IMR-90 (cell line): ENCODE data around the gene LYZL1. TPM values are rescaled to one million over a fixed set of nuclear protein-coding genes. Genes with fewer than 3 reads are reported as not detected.

Experiments
- ATAC-seq: fragments of 200-7000 bp; cut with Tn5 transposase; 2 replicates; pipeline ENCODE4 v1.9.1; 2020; ENCODE audit warnings: low read depth, mild to moderate bottlenecking, moderate library complexity
- BruUV-seq: library from RNA; stranded (reverse); fragments of 400-500 nt; replicated peaks from 2 replicates; lab custom pipeline; 2021; lab: Mats Ljungman, UMichigan
- CTCF ChIA-PET: fragments of 300-600 bp; formaldehyde crosslinking; extraction: SDS; loops from one replicate; lab custom pipeline; 2021; ENCODE audit warnings: antibody characterized with exemption; lab: Yijun Ruan, JAX
- POLR2A ChIA-PET: fragments of 300-600 bp; sonication (Branson Sonifier 250); formaldehyde crosslinking; loops from one replicate; lab custom pipeline; 2022; ENCODE audit warnings: antibody characterized with exemption; ENCODE audit not compliant: unreplicated experiment; lab: Charles Lee
- DNase-seq: peaks from one replicate; pipeline ENCODE4 v3.0.0; 2013
- H2AFZ ChIP-seq: replicated peaks from 2 replicates; pipeline ENCODE3; 2013; ENCODE audit warnings: low read length, mild to moderate bottlenecking; ENCODE audit not compliant: poor library complexity
- H2AK5ac ChIP-seq: 2 replicates; pipeline ENCODE4 v1.6.1; 2013; ENCODE audit warnings: low read depth, low read length, inconsistent platforms
- H2AK9ac ChIP-seq: replicated peaks from 2 replicates; pipeline ENCODE3; 2013; ENCODE audit warnings: mild to moderate bottlenecking, low read depth, low read length, moderate library complexity; ENCODE audit not compliant: poor library complexity
- H2BK120ac ChIP-seq: 2 replicates; pipeline ENCODE4 v1.6.1; 2013; ENCODE audit warnings: low read depth, low read length, inconsistent platforms
- H2BK15ac ChIP-seq: 3 replicates; pipeline ENCODE4 v1.6.1; 2013; ENCODE audit warnings: low read depth, low read length, inconsistent platforms
- H2BK20ac ChIP-seq: 2 replicates; pipeline ENCODE4 v1.6.1; 2013; ENCODE audit warnings: low read depth, mild to moderate bottlenecking, inconsistent platforms, low read length, moderate library complexity
- H2BK5ac ChIP-seq: 2 replicates; pipeline ENCODE4 v1.6.1; 2013; ENCODE audit warnings: mild to moderate bottlenecking, low read depth, low read length, inconsistent platforms; ENCODE audit not compliant: poor library complexity, severe bottlenecking
- H3K14ac ChIP-seq: replicated peaks from 2 replicates; pipeline ENCODE4 v1.6.1; 2013; ENCODE audit warnings: low read depth, low read length, inconsistent platforms
- H3K18ac ChIP-seq: 2 replicates; pipeline ENCODE4 v1.6.1; 2013; ENCODE audit warnings: low read depth, low read length, control low read depth
- H3K23ac ChIP-seq: 2 replicates; pipeline ENCODE4 v1.6.1; 2013; ENCODE audit warnings: low read depth, low read length, inconsistent platforms
- H3K27ac ChIP-seq: 2 replicates; pipeline ENCODE4 v1.5.1; 2013; ENCODE audit warnings: mild to moderate bottlenecking, control low read depth, low read length; ENCODE audit not compliant: insufficient read depth
- H3K27me3 ChIP-seq: 2 replicates; pipeline ENCODE4 v1.6.1; 2013; ENCODE audit warnings: low read length; ENCODE audit not compliant: control insufficient read depth, insufficient read depth
- H3K36me3 ChIP-seq: 2 replicates; pipeline ENCODE4 v1.6.1; 2013; ENCODE audit warnings: low read length, mixed read lengths; ENCODE audit not compliant: control insufficient read depth, insufficient read depth
- H3K4ac ChIP-seq: 2 replicates; pipeline ENCODE4 v1.6.1; 2013; ENCODE audit warnings: low read depth, low read length, inconsistent platforms
- H3K4me1 ChIP-seq: 2 replicates; pipeline ENCODE4 v1.6.1; 2013; ENCODE audit warnings: low read length, mixed read lengths; ENCODE audit not compliant: control insufficient read depth, insufficient read depth
- H3K4me2 ChIP-seq: 2 replicates; pipeline ENCODE4 v1.6.1; 2013; ENCODE audit warnings: low read depth, mild to moderate bottlenecking, control low read depth, low read length, moderate library complexity
- H3K4me3 ChIP-seq: 2 replicates; pipeline ENCODE4 v1.5.1; 2013; ENCODE audit warnings: low read depth, mild to moderate bottlenecking, control low read depth, low read length, moderate library complexity; ENCODE audit not compliant: insufficient read depth
- H3K56ac ChIP-seq: 2 replicates; pipeline ENCODE4 v1.6.1; 2013; ENCODE audit warnings: low read length, inconsistent platforms; ENCODE audit not compliant: insufficient read depth; ENCODE audit errors: extremely low read depth
- H3K79me1 ChIP-seq, 2 experiments: 2 replicates each; pipeline ENCODE4 v1.6.1; 2013; ENCODE audit warnings: low read length in 2 of 2, inconsistent platforms in 1 of 2, low read depth in 1 of 2
- H3K9ac ChIP-seq: 2 replicates; pipeline ENCODE4 v1.6.1; 2013; ENCODE audit warnings: low read depth, low read length, control low read depth
- H3K9me1 ChIP-seq: 2 replicates; pipeline ENCODE4 v1.6.1; 2013; ENCODE audit warnings: low read length, inconsistent platforms; ENCODE audit not compliant: insufficient read depth
- H3K9me3 ChIP-seq: 2 replicates; pipeline ENCODE4 v1.6.1; 2013; ENCODE audit warnings: low read length; ENCODE audit not compliant: control insufficient read depth, insufficient read depth
- H4K20me1 ChIP-seq: 2 replicates; pipeline ENCODE4 v1.6.1; 2013; ENCODE audit warnings: low read length, inconsistent platforms; ENCODE audit not compliant: insufficient read depth
- H4K5ac ChIP-seq: 2 replicates; pipeline ENCODE4 v1.6.1; 2013; ENCODE audit warnings: mild to moderate bottlenecking, low read depth, low read length, control low read depth
- H4K8ac ChIP-seq, 2 experiments: 2 replicates each; pipeline ENCODE4 v1.6.1; 2013; ENCODE audit warnings: low read depth in 2 of 2, low read length in 2 of 2, control low read depth in 1 of 2, inconsistent platforms in 1 of 2
- H4K91ac ChIP-seq: 2 replicates; pipeline ENCODE4 v1.6.1; 2013; ENCODE audit warnings: low read depth, low read length, inconsistent platforms; ENCODE audit not compliant: insufficient read depth
- BHLHE40 ChIP-seq: fragments of 150-350 bp; IDR thresholded peaks from 2 replicates; pipeline ENCODE4 v1.6.1; 2016; ENCODE audit warnings: mild to moderate bottlenecking, low read depth, low read length
- CEBPB ChIP-seq: IDR thresholded peaks from 2 replicates; pipeline ENCODE4 v1.6.1; 2012; ENCODE audit warnings: low read depth, low read length, improper control_type of control experiment
- CHD1 ChIP-seq: IDR thresholded peaks from 2 replicates; pipeline ENCODE4 v1.6.1; 2012; ENCODE audit warnings: low read depth, low read length, improper control_type of control experiment
- MAZ ChIP-seq: IDR thresholded peaks from 2 replicates; pipeline ENCODE4 v1.6.1; 2012; ENCODE audit warnings: low read depth, mild to moderate bottlenecking, low read length, improper control_type of control experiment, moderate library complexity, borderline replicate concordance
- NFE2L2 ChIP-seq: fragments of 150-350 bp; IDR thresholded peaks from 2 replicates; pipeline ENCODE4 v1.6.1; 2016; ENCODE audit warnings: low read depth, mild to moderate bottlenecking, low read length
- POLR2A ChIP-seq: IDR thresholded peaks from 2 replicates; pipeline ENCODE4 v1.6.1; 2012; ENCODE audit warnings: mild to moderate bottlenecking, low read depth, low read length
- RAD21 ChIP-seq: IDR thresholded peaks from 2 replicates; pipeline ENCODE4 v1.6.1; 2012; ENCODE audit warnings: low read length, improper control_type of control experiment
- RCOR1 ChIP-seq: IDR thresholded peaks from 2 replicates; pipeline ENCODE4 v1.6.1; 2012; ENCODE audit warnings: mild to moderate bottlenecking, low read length, improper control_type of control experiment; ENCODE audit not compliant: insufficient replicate concordance
- RFX5 ChIP-seq: IDR thresholded peaks from 2 replicates; pipeline ENCODE4 v1.8.0; 2012; ENCODE audit warnings: low read depth, mild to moderate bottlenecking, low read length, moderate library complexity
- SMC3 ChIP-seq: fragments of 150-350 bp; IDR thresholded peaks from 2 replicates; pipeline ENCODE4 v1.6.1; 2016; ENCODE audit warnings: low read depth, mild to moderate bottlenecking, antibody characterized with exemption, low read length, moderate library complexity
- WGBS, 2 experiments: methylation state at CpG; one replicate each; pipeline versions ENCODE4 v1.1.5 to v1.1.7; 2013; ENCODE audit warnings: missing lambda C conversion rate in 2 of 2; ENCODE audit not compliant: insufficient read length in 1 of 2; ENCODE audit errors: extremely low coverage in 2 of 2; 5-methylcytosine and 5-hydroxymethylcytosine counted together
- dilution Hi-C: fragments of 300-500 bp; cut with HindIII; formaldehyde crosslinking; loops from one replicate; pipeline ENCODE4 v1.14.3; 2018; ENCODE audit warnings: low sequenced_read_pairs; ENCODE audit not compliant: unreplicated experiment
- in situ Hi-C: fragments of 300-500 bp; cut with MboI; formaldehyde crosslinking; loops from 3 replicates; pipeline ENCODE4 v1.14.3; 2019; ENCODE audit warnings: low sequenced_read_pairs, inconsistent platforms, mixed read lengths
- intact Hi-C: fragments of 100-400 bp; cut with micrococcal nuclease; formaldehyde crosslinking; loops from 2 replicates; pipeline ENCODE4 v1.10.0; 2022
- polyA plus RNA-seq, 3 experiments: library from polyadenylated mRNA; depleted of rRNA; stranded (reverse); fragments of >200 nt; gene quantifications; 2 replicates each; pipeline ENCODE4 v1.2.3, GENCODE V29; 2012; ENCODE audit warnings: low replicate concordance in 1 of 3
- total RNA-seq: library from RNA; depleted of rRNA; stranded (reverse); fragments of >200 nt; gene quantifications from 2 replicates; pipeline ENCODE4 v1.2.3, GENCODE V29; 2012
- TF ChIP-seq, protein P1 (sequence below): conservative IDR thresholded peaks from 2 replicates; pipeline ENCODE4 v1.5.1; 2012; ENCODE audit warnings: mild to moderate bottlenecking, low read depth, low read length, improper control_type of control experiment
- TF ChIP-seq, protein P2 (sequence below): fragments of 150-350 bp; IDR thresholded peaks from 2 replicates; pipeline ENCODE4 v1.6.1; 2017; ENCODE audit warnings: mild to moderate bottlenecking, antibody characterized with exemption, low read length, low read depth
- TF ChIP-seq, protein P3 (sequence below): fragments of 150-350 bp; IDR thresholded peaks from 2 replicates; pipeline ENCODE4 v1.6.1; 2016; ENCODE audit warnings: low read depth, mild to moderate bottlenecking, low read length, moderate library complexity, borderline replicate concordance

Gene LYZL1
- total and polyA plus RNA-seq, 2 of the 4 experiments (the other 2 are of a cell fraction), result not detected

- no peak overlapping the region for H2BK15ac ChIP-seq
- POLR2A ChIA-PET, result interaction anchor here (0.6 kb wide), 1 partner anchor 247 kb away, joined by 3 read pairs; no protein-coding TSS in a partner anchor
These were observed 64.4 kb downstream of the LYZL1 start for GRCh38 chr10:29353305-29353704.

More at GRCh38 chr10:29353305-29353704, 64.4 kb downstream of the LYZL1 start:
- ATAC-seq (no peak; the same call in 1 of the 2 replicates), DNase-seq (peak; percentile 13)
- Histone ChIP-seq H4K20me1 (no peaks in the 10 kb centered on the region), H3K27me3 (peaks cover 24% of the 10 kb centered on the region), H3K4me2 (no peak overlapping the region), H3K9me1 (no peaks in the 10 kb centered on the region), H4K5ac (no peak overlapping the region), H3K4me3 (no peak overlapping the region), H3K23ac (no peak overlapping the region), H3K4ac (no peak overlapping the region), H2AK5ac (no peak overlapping the region), H3K36me3 (no peaks in the 10 kb centered on the region), H3K79me1 (no peaks in the 10 kb centered on the region), H2AK9ac (no peak overlapping the region), H3K4me1 (peaks cover 6% of the 10 kb centered on the region; the same call in 1 of the 2 replicates), H2BK5ac (no peak overlapping the region), H3K9me3 (no peaks in the 10 kb centered on the region), H3K14ac (no peak overlapping the region), H2BK120ac (no peak overlapping the region), H4K8ac (no peak overlapping the region), H3K27ac (no peak overlapping the region), H3K9ac (no peak overlapping the region), H3K56ac (no peak overlapping the region), H2BK20ac (no peak overlapping the region), H2AFZ (no peak overlapping the region), H4K91ac (no peak overlapping the region), H3K18ac (no peak overlapping the region)
- dilution Hi-C loops, result no loop called here
- CTCF ChIA-PET, result no interaction called here
- WGBS, 2 experiments, result no CpG with 5 or more reads among the region's 3 CpGs
- BruUV-seq, result no TSS peak
- TF ChIP-seq BHLHE40 (no peak), CEBPB (no peak), POLR2A (no peak), RCOR1 (no peak), RFX5 (no peak), CHD1 (no peak), MAZ (no peak), SMC3 (no peak), RAD21 (no peak), NFE2L2 (no peak)
- TF ChIP-seq, protein P1, sequence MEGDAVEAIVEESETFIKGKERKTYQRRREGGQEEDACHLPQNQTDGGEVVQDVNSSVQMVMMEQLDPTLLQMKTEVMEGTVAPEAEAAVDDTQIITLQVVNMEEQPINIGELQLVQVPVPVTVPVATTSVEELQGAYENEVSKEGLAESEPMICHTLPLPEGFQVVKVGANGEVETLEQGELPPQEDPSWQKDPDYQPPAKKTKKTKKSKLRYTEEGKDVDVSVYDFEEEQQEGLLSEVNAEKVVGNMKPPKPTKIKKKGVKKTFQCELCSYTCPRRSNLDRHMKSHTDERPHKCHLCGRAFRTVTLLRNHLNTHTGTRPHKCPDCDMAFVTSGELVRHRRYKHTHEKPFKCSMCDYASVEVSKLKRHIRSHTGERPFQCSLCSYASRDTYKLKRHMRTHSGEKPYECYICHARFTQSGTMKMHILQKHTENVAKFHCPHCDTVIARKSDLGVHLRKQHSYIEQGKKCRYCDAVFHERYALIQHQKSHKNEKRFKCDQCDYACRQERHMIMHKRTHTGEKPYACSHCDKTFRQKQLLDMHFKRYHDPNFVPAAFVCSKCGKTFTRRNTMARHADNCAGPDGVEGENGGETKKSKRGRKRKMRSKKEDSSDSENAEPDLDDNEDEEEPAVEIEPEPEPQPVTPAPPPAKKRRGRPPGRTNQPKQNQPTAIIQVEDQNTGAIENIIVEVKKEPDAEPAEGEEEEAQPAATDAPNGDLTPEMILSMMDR, result no peak
- TF ChIP-seq, protein P2, sequence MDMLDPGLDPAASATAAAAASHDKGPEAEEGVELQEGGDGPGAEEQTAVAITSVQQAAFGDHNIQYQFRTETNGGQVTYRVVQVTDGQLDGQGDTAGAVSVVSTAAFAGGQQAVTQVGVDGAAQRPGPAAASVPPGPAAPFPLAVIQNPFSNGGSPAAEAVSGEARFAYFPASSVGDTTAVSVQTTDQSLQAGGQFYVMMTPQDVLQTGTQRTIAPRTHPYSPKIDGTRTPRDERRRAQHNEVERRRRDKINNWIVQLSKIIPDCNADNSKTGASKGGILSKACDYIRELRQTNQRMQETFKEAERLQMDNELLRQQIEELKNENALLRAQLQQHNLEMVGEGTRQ, result no peak
- TF ChIP-seq, protein P3, sequence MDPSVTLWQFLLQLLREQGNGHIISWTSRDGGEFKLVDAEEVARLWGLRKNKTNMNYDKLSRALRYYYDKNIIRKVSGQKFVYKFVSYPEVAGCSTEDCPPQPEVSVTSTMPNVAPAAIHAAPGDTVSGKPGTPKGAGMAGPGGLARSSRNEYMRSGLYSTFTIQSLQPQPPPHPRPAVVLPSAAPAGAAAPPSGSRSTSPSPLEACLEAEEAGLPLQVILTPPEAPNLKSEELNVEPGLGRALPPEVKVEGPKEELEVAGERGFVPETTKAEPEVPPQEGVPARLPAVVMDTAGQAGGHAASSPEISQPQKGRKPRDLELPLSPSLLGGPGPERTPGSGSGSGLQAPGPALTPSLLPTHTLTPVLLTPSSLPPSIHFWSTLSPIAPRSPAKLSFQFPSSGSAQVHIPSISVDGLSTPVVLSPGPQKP, result no peak
- in situ Hi-C loops, result no loop called here
- intact Hi-C loops, result no loop called here
